GM11168 (cell line): Measurements from ENCODE around the gene PPP1CA.

Experiments used
- in situ Hi-C: fragments of 300-500 bp; cut with MboI; formaldehyde crosslinking; loops from one replicate; pipeline ENCODE4 v1.12.0; 2022; ENCODE audit warnings: low sequenced_read_pairs; ENCODE audit not compliant: unreplicated experiment

PPP1CA gene

GRCh38 chr11:67401495-67402191, at the start of gene PPP1CA:
PPP1CA (minus strand) TSS chr11:67401858; CDS start chr11:67401782, 76 bp downstream.
- in situ Hi-C loops: loop anchor here (10.0 kb wide), 1 partner anchor 103 kb away; the partner anchor contains the start of genes CDK2AP2 and PITPNM1

GRCh38 chr11:67450796-67451657, 49.4 kb upstream of the PPP1CA start:
- in situ Hi-C loops: no loop called here

GRCh38 chr11:67449116-67449844, 47.6 kb upstream of the PPP1CA start:
- in situ Hi-C loops: no loop called here

GRCh38 chr11:67448220-67448609, 46.6 kb upstream of the PPP1CA start:
- in situ Hi-C loops: no loop called here

GRCh38 chr11:67445515-67445914, 43.9 kb upstream of the PPP1CA start:
- in situ Hi-C loops: no loop called here

GRCh38 chr11:67442504-67443404, 41.1 kb upstream of the PPP1CA start:
- in situ Hi-C loops: no loop called here

GRCh38 chr11:67441731-67442351, 40.2 kb upstream of the PPP1CA start:
- in situ Hi-C loops: no loop called here

GRCh38 chr11:67441098-67441563, 39.5 kb upstream of the PPP1CA start:
- in situ Hi-C loops: no loop called here

- in situ Hi-C loops: no loop called here
These were observed 38.8 kb upstream of the PPP1CA start for GRCh38 chr11:67440229-67441097.

GRCh38 chr11:67439321-67440228, 37.9 kb upstream of the PPP1CA start:
- in situ Hi-C loops: no loop called here

- in situ Hi-C loops: no loop called here
These were observed 36.7 kb upstream of the PPP1CA start for GRCh38 chr11:67438158-67438902.

GRCh38 chr11:67437809-67438157, 36.1 kb upstream of the PPP1CA start:
- in situ Hi-C loops: no loop called here

- in situ Hi-C loops: no loop called here
These were observed 35.6 kb upstream of the PPP1CA start, which contains the start of gene PTPRCAP for GRCh38 chr11:67437082-67437808. PTPRCAP (minus strand) TSS chr11:67437682; CDS start chr11:67437619, 63 bp downstream.

GRCh38 chr11:67436459-67437081, 34.9 kb upstream of the PPP1CA start:
- in situ Hi-C loops: no loop called here

- in situ Hi-C loops: no loop called here
These were observed 34.2 kb upstream of the PPP1CA start for GRCh38 chr11:67435727-67436458.
